HepG2 (cell line): ENCODE measurements around the gene ZNF687. TPM values are rescaled to one million over a fixed set of nuclear protein-coding genes. Genes with fewer than 3 reads are reported as not detected.

Experiments
- HDAC2 ChIP-seq: sonication (generic); formaldehyde crosslinking; IDR thresholded peaks from 2 replicates; pipeline ENCODE4 v1.4.0; 2020; ENCODE audit warnings: missing genetic modification reagents
- IKZF5 ChIP-seq: IDR thresholded peaks from 2 replicates; pipeline ENCODE4 v1.6.1; 2018; ENCODE audit warnings: missing genetic modification reagents, mild to moderate bottlenecking, missing compliant biosample characterization
- MYNN ChIP-seq: sonication (generic); formaldehyde crosslinking; IDR thresholded peaks from 2 replicates; pipeline ENCODE4 v1.4.0; 2020; ENCODE audit warnings: mild to moderate bottlenecking, low read depth, missing genetic modification reagents
- NR2C2 ChIP-seq: sonication (generic); formaldehyde crosslinking; IDR thresholded peaks from 2 replicates; pipeline ENCODE4 v1.4.0; 2020; ENCODE audit warnings: missing genetic modification reagents, mild to moderate bottlenecking, moderate library complexity, borderline replicate concordance
- NR2F1 ChIP-seq, 2 experiments: fragments of 450-650 bp in 1 of 2; formaldehyde crosslinking in 1 of 2; IDR thresholded peaks; 2 replicates each; pipeline versions ENCODE4 v1.5.0 to v1.6.1; 2016 to 2020; ENCODE audit warnings: mild to moderate bottlenecking in 1 of 2, missing compliant biosample characterization in 1 of 2, missing genetic modification reagents in 1 of 2, moderate library complexity in 1 of 2
- PAX8 ChIP-seq: sonication (generic); formaldehyde crosslinking; IDR thresholded peaks from 2 replicates; pipeline ENCODE4 v1.8.0; 2022; ENCODE audit warnings: mild to moderate bottlenecking, missing genetic modification reagents, borderline replicate concordance
- REL ChIP-seq: sonication (generic); formaldehyde crosslinking; conservative IDR thresholded peaks from 2 replicates; pipeline ENCODE4 v1.8.0; 2022; ENCODE audit warnings: mild to moderate bottlenecking, missing genetic modification reagents, moderate library complexity
- ZNF18 ChIP-seq: sonication (generic); formaldehyde crosslinking; IDR thresholded peaks from 2 replicates; pipeline ENCODE4 v1.8.0; 2022; ENCODE audit warnings: mild to moderate bottlenecking, missing genetic modification reagents; ENCODE audit not compliant: insufficient replicate concordance
- ZNF572 ChIP-seq: sonication (generic); formaldehyde crosslinking; IDR thresholded peaks from 2 replicates; pipeline ENCODE4 v1.5.1; 2020; ENCODE audit warnings: mild to moderate bottlenecking, missing genetic modification reagents
- ZNF766 ChIP-seq: sonication (generic); formaldehyde crosslinking; IDR thresholded peaks from 2 replicates; pipeline ENCODE4 v1.5.0; 2020; ENCODE audit warnings: missing genetic modification reagents, borderline replicate concordance
- ZUFSP ChIP-seq: sonication (generic); formaldehyde crosslinking; IDR thresholded peaks from 2 replicates; pipeline ENCODE4 v1.9.0; 2021; ENCODE audit warnings: missing genetic modification reagents, mild to moderate bottlenecking, borderline replicate concordance
- polyA plus RNA-seq, 8 experiments: library from polyadenylated mRNA; depleted of rRNA in 3 of 8; stranded (reverse) in 7 of 8; unstranded in 1 of 8; fragments of >200 nt; fragmentation: Illumina TruSeq in 4 of 8; extraction: Trizol in 4 of 8; gene quantifications; 2 replicates each; pipeline versions ENCODE4 v1.2.1 to v1.2.3, GENCODE V29; 2011 to 2016; ENCODE audit warnings: low read depth in 4 of 8, missing spikeins in 1 of 8, mixed read lengths in 1 of 8; ENCODE audit not compliant: insufficient read depth in 1 of 8
- total RNA-seq, 5 experiments: library from RNA; depleted of rRNA; stranded (reverse); fragments of >200 nt; fragmentation: Illumina TruSeq; extraction: Trizol; gene quantifications; 2 replicates each; pipeline ENCODE4 v1.2.3, GENCODE V29; 2016; ENCODE audit warnings: low read depth in 1 of 5
- TF ChIP-seq, protein P1 (sequence below), 2 experiments: sonication (generic) in 1 of 2; formaldehyde crosslinking in 1 of 2; IDR thresholded peaks; 2 replicates each; pipeline versions ENCODE4 v1.5.1 to v1.6.1; 2011 to 2020; ENCODE audit warnings: borderline replicate concordance in 1 of 2, low read depth in 1 of 2, low read length in 1 of 2, mild to moderate bottlenecking in 1 of 2, missing genetic modification reagents in 1 of 2, moderate library complexity in 1 of 2
- TF ChIP-seq, protein P2 (sequence below): sonication (generic); formaldehyde crosslinking; IDR thresholded peaks from 2 replicates; pipeline ENCODE4 v1.5.0; 2020; ENCODE audit warnings: missing genetic modification reagents, mild to moderate bottlenecking, borderline replicate concordance
- TF ChIP-seq, protein P3 (sequence below): sonication (generic); formaldehyde crosslinking; IDR thresholded peaks from 2 replicates; pipeline ENCODE4 v1.4.0; 2020; ENCODE audit warnings: missing genetic modification reagents
- TF ChIP-seq, protein P4 (sequence below): sonication (generic); formaldehyde crosslinking; IDR thresholded peaks from 2 replicates; pipeline ENCODE4 v1.5.0; 2020; ENCODE audit warnings: mild to moderate bottlenecking, missing genetic modification reagents

Gene ZNF687
- total and polyA plus RNA-seq, 2 of the 13 experiments (the other 11 are each of a cell fraction or from before 2014, with no cell fraction given): 14.1 to 16.5 TPM

DNA sequence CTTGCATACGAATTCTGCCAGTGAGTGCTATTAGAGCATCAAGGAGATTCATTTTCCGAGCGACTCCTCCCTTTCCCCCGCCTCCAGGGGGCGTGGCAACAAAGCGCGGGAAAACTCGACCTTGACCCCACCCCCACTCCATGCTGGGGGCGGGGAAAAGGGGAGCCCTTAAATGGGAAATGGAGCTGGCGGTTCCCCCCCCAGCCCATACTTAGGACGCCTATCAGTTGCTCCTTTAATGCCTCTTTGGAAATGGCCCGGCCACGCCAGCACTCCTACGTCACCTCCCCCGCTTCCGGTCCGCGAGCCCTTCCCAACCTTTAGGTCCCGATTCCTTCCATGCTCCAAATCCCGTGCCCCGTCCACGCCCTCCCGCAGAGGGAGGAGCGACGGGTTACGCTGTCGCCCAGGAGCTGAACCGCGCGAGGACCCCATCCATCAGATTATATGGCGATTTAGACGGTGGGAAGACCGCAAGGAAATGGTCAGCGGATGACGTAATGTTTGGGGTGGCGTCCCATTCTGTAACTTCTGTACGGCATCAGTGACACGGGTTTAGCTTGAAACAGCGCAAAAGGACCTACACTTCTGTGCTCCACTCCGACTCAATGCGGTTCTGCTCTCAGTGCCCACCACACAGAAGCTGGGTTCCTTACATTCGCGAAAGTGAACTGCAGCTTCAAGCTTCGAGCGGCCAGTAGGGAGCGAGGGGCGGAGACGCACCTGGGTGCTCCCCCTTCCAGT is 702 bp upstream of the ZNF687 start (continued):
- TF ChIP-seq IKZF5 (CRISPR knock-in tag): no peak
- TF ChIP-seq, protein P1, sequence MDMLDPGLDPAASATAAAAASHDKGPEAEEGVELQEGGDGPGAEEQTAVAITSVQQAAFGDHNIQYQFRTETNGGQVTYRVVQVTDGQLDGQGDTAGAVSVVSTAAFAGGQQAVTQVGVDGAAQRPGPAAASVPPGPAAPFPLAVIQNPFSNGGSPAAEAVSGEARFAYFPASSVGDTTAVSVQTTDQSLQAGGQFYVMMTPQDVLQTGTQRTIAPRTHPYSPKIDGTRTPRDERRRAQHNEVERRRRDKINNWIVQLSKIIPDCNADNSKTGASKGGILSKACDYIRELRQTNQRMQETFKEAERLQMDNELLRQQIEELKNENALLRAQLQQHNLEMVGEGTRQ (IDR thresholded peaks at IDR 0.05; ENCODE audit: low read depth, low read length): no peak
- TF ChIP-seq, protein P1 (CRISPR knock-in tag; IDR thresholded peaks at IDR 0.05; ENCODE audit: borderline replicate concordance): peak; percentile 65; the same call in 1 of the 2 replicates
- TF ChIP-seq, protein P2, sequence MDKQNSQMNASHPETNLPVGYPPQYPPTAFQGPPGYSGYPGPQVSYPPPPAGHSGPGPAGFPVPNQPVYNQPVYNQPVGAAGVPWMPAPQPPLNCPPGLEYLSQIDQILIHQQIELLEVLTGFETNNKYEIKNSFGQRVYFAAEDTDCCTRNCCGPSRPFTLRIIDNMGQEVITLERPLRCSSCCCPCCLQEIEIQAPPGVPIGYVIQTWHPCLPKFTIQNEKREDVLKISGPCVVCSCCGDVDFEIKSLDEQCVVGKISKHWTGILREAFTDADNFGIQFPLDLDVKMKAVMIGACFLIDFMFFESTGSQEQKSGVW (CRISPR knock-in tag): no peak
- no peak for TF ChIP-seq ZNF766 (CRISPR knock-in tag)
- no peak for TF ChIP-seq REL
- peak in 1 of 2 experiments; percentile 83; a peak in 2 of 4 replicates for TF ChIP-seq NR2F1 (CRISPR knock-in tag; IDR thresholded peaks at IDR 0.05)
- no peak for TF ChIP-seq ZUFSP
- no peak for TF ChIP-seq MYNN
- TF ChIP-seq ZNF18 (CRISPR knock-in tag): no peak
- TF ChIP-seq ZNF572 (CRISPR knock-in tag): no peak
- TF ChIP-seq NR2C2: peak; percentile 89
- TF ChIP-seq PAX8 (CRISPR knock-in tag): no peak
- TF ChIP-seq, protein P3, sequence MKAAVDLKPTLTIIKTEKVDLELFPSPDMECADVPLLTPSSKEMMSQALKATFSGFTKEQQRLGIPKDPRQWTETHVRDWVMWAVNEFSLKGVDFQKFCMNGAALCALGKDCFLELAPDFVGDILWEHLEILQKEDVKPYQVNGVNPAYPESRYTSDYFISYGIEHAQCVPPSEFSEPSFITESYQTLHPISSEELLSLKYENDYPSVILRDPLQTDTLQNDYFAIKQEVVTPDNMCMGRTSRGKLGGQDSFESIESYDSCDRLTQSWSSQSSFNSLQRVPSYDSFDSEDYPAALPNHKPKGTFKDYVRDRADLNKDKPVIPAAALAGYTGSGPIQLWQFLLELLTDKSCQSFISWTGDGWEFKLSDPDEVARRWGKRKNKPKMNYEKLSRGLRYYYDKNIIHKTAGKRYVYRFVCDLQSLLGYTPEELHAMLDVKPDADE (CRISPR knock-in tag): peak; percentile 45; the same call in 1 of the 2 replicates
- TF ChIP-seq, protein P4, sequence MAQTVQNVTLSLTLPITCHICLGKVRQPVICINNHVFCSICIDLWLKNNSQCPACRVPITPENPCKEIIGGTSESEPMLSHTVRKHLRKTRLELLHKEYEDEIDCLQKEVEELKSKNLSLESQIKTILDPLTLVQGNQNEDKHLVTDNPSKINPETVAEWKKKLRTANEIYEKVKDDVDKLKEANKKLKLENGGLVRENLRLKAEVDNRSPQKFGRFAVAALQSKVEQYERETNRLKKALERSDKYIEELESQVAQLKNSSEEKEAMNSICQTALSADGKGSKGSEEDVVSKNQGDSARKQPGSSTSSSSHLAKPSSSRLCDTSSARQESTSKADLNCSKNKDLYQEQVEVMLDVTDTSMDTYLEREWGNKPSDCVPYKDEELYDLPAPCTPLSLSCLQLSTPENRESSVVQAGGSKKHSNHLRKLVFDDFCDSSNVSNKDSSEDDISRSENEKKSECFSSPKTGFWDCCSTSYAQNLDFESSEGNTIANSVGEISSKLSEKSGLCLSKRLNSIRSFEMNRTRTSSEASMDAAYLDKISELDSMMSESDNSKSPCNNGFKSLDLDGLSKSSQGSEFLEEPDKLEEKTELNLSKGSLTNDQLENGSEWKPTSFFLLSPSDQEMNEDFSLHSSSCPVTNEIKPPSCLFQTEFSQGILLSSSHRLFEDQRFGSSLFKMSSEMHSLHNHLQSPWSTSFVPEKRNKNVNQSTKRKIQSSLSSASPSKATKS (CRISPR knock-in tag): no peak
- no peak for TF ChIP-seq HDAC2 (CRISPR knock-in tag)
